Globus pallidus (tissue), 1 donor: Measurements from ENCODE around the gene YY2.
A peak's percentile ranks its signal among the peaks of the same experiment; 100 is the strongest.
"Not testable (repeated sequence)": the region's sequence is repeated elsewhere in the genome, so short reads cannot be mapped to it uniquely, and the experiment has no call there.

Source experiments
- DNase-seq: peaks from one replicate; pipeline ENCODE4 v3.0.0-alpha.2; 2015; ENCODE audit warnings: low spot score

Gene YY2

DNA sequence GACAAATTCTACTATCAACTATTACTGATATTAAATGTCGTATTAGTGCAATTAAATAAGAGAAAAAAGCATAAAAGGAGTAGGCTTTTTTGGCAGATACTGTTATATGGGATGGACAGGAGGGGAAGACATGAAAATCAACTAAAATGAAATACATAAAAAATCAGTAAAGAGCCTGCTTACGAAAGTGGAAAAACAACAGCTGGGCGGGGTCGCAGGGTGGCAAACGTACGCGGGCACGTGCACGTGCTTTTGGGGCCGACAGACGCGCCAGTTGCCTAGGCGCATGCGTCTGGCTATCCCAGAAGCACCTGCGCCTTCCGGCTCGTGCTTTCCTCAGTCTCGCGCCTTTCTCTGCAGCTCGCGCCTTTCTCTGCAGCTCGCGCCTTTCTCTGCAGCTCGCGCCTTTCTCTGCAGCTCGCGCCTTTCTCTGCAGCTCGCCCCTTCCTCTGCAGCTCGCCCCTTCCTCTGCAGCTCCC is at the start of gene YY2:
TSS of gene YY2 (plus strand) at position 51 of the 479 bp plus-strand sequence. CDS start 498 bp downstream, outside the sequence.
- no peak for DNase-seq

- DNase-seq = no peak
Measured at GRCh38 chrX:21806691-21807090, 49.1 kb upstream of the YY2 start.

DNA sequence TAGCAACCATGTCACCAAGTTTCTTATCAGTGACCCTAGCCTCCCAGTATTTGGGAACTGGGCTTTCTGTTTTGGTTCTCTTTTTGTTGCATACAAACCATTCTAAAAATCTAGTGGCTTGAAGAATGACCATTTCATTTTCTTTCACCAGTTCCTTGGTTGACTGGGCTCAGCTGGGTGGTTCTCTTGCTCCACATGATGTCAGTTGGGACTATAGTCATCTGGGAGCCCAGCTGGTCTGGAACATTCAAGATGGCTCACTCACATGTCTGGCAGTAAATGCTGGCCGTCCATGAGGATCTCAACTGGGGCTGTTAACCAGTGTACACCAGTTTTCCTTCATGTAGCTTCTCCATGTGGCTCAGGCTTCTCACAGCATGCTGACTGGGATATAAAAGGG is 44.0 kb upstream of the YY2 start:
- DNase-seq = no peak

- no peak for DNase-seq
Measured at GRCh38 chrX:21812628-21813027, 43.2 kb upstream of the YY2 start.

- DNase-seq = no peak
Measured at GRCh38 chrX:21813612-21814368, 42.0 kb upstream of the YY2 start.

DNA sequence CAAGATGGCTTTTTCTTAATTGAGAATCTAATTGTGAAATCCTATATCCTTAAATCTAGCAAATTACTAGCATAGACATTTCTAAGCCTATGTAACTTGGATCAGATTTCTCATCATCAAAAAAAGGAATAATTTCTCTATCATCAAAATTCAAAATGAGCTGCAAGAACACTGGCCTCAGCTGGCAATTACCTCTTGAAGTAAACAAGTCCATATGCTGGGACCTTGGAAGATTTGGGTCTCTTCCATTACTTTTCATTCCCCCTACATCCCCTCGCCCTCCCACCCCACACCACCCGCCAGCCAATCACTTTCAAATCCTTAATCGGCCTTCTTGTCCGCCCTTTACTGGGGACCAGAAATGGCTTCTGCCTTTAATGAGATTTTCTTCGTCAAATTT is 39.7 kb upstream of the YY2 start:
- DNase-seq = no peak

DNA sequence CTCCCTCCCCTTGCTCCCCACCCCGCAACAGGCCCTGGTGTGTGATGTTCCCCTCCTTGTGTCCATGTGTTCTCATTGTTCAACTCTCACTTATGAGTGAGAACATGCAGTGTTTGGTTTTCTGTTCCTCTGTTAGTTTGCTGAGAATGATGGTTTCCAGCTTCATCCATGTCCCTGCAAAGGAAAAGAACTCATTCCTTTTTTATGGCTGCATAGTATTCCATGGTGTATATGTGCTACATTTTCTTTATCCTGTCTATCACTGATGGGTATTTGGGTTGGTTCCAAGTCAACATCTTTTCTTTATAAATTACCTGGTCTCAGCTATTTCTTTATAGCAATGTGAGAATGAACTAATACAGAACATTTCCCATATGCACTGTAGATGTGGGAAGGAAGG is 35.6 kb upstream of the YY2 start:
- not testable (repeated sequence) for DNase-seq

DNA sequence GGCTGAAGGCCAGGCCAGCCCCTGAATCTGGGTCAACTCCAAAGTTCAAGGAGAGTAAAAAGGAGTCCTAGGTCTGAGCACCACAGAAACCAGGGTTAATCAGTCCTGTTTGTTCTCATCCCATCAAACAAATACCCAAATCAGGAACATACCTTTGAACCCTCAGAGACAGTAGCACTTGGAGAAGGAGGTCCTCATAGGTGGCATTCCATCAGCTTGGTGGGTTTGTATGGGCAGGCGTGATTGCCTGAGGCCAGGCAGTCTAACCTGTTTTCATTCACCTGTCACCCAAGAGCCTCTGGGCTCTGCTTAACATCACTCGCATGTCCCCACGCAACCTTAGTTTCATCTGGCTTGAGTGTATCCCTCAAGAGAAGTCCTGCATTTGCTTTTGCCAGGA is 33.9 kb upstream of the YY2 start:
- DNase-seq = no peak

GRCh38 chrX:21831496-21831895 is 24.3 kb upstream of the YY2 start:
- DNase-seq = no peak

GRCh38 chrX:21837056-21837455 is 18.7 kb upstream of the YY2 start:
- DNase-seq = peak; percentile 8

DNA sequence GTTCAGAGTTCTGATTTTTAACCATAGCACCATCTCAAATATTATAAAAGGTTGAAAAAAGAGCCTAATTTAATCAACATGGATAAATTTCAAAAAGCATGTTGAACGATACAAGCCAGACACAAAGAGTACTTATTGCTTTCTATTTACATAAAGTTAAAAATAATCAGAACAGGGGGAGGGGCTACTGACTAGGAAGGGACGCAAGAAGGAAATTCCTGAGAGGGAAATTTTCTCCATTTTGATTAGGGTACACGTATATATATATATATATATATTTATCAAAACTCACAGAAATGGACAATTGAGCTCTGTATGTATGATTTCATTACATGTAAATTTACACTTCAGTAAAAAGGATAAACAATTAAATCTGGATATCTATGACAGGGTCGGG is 16.9 kb upstream of the YY2 start:
- no peak for DNase-seq

DNA sequence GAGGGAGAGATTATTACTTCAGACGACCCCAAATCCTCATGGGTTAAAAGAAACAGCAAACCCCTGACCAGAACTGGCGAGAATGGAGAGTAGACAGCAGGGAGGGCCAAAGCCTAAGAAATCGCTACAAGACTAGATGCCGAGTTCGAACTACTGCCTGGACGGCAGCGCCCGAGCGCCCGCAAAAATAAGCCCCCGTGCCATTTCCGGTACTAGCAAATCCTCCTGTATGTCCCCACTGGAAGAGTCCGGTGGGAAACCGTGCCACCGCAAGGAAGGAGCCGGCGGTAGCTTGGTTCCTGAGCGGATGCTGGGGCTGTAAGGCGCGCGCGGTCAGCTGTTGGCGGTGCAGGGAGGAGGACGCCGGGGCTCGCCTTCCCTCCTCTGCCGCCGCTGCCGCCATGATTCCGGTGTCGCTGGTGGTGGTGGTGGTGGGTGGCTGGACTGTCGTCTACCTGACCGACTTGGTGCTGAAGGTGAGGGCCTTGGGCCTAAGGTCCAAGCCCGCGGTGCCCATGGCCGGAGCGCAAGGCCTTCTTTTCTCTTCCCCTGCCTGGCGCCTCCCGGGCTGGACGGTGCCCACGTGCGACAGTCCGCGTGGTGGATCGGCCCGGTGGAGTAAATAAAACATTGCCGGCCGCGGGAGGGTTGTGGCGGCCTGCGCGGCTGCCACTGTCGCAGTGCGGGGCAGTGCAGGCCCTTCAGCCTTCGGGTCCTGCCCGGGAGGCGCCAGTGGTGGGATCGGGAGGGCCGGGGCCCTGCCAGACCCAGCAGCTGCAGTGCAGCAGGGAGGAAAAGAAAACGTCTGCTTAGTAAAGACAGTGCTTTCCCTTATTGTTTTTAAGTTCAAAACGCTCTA is 16.2 kb upstream of the YY2 start, which contains the start of gene MBTPS2:
TSS of gene MBTPS2 (plus strand) at position 284 of the 859 bp plus-strand sequence. CDS start at position 402, 118 bp downstream.
- DNase-seq = peak; percentile 78

GRCh38 chrX:21840193-21840545 is 15.6 kb upstream of the YY2 start:
- DNase-seq = no peak

- DNase-seq = no peak
Measured at GRCh38 chrX:21843179-21843578, 12.6 kb upstream of the YY2 start.

- no peak for DNase-seq
Measured at GRCh38 chrX:21845096-21845495, 10.7 kb upstream of the YY2 start.

- DNase-seq = no peak
Measured at GRCh38 chrX:21847342-21847741, 8.4 kb upstream of the YY2 start.

DNA sequence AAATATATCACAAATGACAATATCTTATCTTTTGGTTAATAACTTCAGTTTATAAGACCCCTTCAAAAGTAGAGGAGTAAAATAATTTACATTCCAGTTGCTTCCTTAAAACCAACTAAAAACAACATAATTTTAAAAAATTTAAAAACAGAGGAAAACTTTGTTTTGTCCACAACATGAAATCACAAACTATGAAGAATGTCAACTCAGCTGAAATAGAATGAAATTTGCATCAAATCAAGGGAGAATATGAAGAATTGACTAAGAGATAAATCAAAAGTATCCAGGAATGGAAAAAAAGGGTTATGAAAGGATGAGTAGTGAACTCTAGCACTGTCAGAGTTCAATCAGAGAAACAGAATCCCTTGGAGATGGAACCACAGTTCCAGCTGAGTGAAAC is 2.2 kb upstream of the YY2 start:
- no peak for DNase-seq

- no peak for DNase-seq
Measured at GRCh38 chrX:21856504-21856903, 717 bp downstream of the YY2 start.

DNA sequence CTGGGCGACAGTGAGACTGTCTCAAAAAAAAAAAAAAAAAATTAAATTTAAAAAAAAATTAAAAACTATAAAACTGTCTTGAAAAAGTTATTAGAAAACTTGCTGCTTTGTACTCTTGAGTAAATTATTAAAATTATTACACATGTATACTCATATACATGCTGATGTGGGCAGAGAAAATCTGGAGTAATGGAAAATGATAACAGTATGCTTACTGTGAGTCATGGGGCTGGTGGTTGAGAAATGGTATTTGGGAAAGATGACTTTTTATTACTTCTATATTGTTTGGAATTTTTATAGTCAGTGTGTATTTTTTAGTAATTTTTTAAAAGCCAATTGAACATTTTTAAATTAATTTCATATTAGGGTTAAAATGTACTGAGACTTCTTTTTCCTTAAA is 7.5 kb downstream of the YY2 start:
- no peak for DNase-seq

GRCh38 chrX:21865436-21865835 is 9.6 kb downstream of the YY2 start:
- no peak for DNase-seq

GRCh38 chrX:21870494-21870893 is 14.7 kb downstream of the YY2 start:
- no peak for DNase-seq

- no peak for DNase-seq
Measured at GRCh38 chrX:21873063-21873775, 17.4 kb downstream of the YY2 start.
